Spinal cord (tissue), 10 donors: ENCODE data around the gene PNPLA7. TPM values are rescaled to one million over a fixed set of nuclear protein-coding genes. Genes with fewer than 3 reads are reported as not detected.

Source experiments
- DNase-seq, 6 donors: peaks; one replicate each; pipeline versions ENCODE4 v3.0.0 to v3.0.0-alpha.2; 2013 to 2015; ENCODE audit warnings: low spot score in 6 of 6, low read depth in 4 of 6
- H3K27ac ChIP-seq: one replicate; pipeline ENCODE4 v1.5.1; 2013; ENCODE audit warnings: low read depth, low read length, control low read depth
- H3K27me3 ChIP-seq: one replicate; pipeline ENCODE4 v1.6.1; 2013; ENCODE audit warnings: low read length; ENCODE audit not compliant: control insufficient read depth, insufficient read depth
- H3K36me3 ChIP-seq: one replicate; pipeline ENCODE4 v1.6.1; 2013; ENCODE audit warnings: low read length; ENCODE audit not compliant: control insufficient read depth, insufficient read depth
- H3K4me1 ChIP-seq: one replicate; pipeline ENCODE4 v1.6.1; 2013; ENCODE audit warnings: low read length; ENCODE audit not compliant: control insufficient read depth, insufficient read depth
- H3K4me3 ChIP-seq: one replicate; pipeline ENCODE4 v1.5.1; 2013; ENCODE audit warnings: low read depth, low read length, control low read depth
- H3K9me3 ChIP-seq: one replicate; pipeline ENCODE4 v1.6.1; 2013; ENCODE audit warnings: low read length; ENCODE audit not compliant: control insufficient read depth, insufficient read depth
- WGBS: methylation state at CpG from one replicate; pipeline ENCODE4 v1.1.5; 2013; ENCODE audit warnings: missing lambda C conversion rate; ENCODE audit not compliant: insufficient coverage; 5-methylcytosine and 5-hydroxymethylcytosine counted together
- polyA plus RNA-seq, 2 donors: library from polyadenylated mRNA; unstranded; fragments of 120-200 nt; gene quantifications; one replicate each; pipeline ENCODE4 v1.2.1, GENCODE V29; 2013; ENCODE audit not compliant: insufficient read length in 2 of 2
- total RNA-seq, 2 donors: library from RNA; depleted of rRNA in 1 of 2; stranded (reverse); fragments of 120-200 nt in 1 of 2; fragments of >200 nt in 1 of 2; gene quantifications; one replicate each; pipeline versions ENCODE4 v1.2.3 to v1.2.4, GENCODE V29; 2013 to 2014
- donor health status: healthy.

The PNPLA7 gene
- total and polyA plus RNA-seq, 4 donors = 0.89 to 6.6 (median 4.4) TPM

- 87% methylated on average over 16 of the region's 16 CpGs for WGBS
- Histone ChIP-seq H3K36me3 (peaks cover 60% of the 10 kb centered on the region), H3K4me3 (no peak overlapping the region), H3K4me1 (peaks cover 4% of the 10 kb centered on the region), H3K27ac (no peak overlapping the region), H3K27me3 (no peaks in the 10 kb centered on the region), H3K9me3 (no peaks in the 10 kb centered on the region)
- no peak for DNase-seq
These were observed 51.5 kb downstream of the PNPLA7 start for GRCh38 chr9:137498720-137499150.

DNA sequence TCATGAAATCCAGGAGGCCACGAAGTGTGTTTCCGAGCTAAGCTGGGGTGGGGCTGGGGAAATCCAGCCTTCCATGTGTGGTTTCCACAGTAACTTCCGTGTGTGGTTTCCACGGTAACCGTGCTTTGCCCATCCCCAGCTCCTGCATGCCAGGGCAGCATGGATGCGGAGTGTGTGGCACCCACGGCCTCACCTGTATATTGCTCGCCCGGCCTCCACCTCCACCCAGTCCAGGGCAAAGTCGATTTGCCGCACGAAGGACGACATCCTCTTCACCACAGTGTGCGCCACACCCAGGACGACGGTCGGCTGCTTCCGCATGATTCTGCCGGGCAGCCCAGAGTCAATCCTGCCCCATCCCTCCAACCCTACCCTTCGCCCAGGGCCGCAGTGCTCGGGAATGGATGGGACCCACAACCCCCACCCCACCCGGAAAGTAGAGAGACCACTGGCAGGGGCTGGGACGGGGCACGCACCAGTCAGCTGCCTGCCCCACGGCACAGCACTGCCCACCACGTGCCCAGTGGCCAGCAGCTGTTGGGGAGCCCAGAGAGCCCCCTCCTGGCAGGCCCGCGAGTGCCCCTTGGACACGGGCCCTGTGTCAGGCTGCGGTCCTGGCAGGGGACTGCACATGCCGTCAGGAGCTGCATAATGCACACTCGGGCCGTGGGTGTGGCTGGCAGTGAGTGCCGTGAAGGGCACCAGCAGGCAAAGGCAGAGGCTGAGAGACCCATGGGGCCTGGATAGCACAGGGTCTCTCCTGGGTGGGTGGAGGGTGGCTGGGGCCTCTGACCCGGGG, 52.1 kb downstream of the PNPLA7 start:
- H3K36me3 ChIP-seq = peaks cover 65% of the 10 kb centered on the region
- H3K4me3 ChIP-seq = no peak overlapping the region
- no peak overlapping the region for H3K27ac ChIP-seq
- peak in 2 of 6 donors; percentile 38 to 56 for DNase-seq
- no peaks in the 10 kb centered on the region for H3K9me3 ChIP-seq
- H3K4me1 ChIP-seq = peaks cover 4% of the 10 kb centered on the region
- WGBS = 75% methylated on average over 33 of the region's 36 CpGs
- no peaks in the 10 kb centered on the region for H3K27me3 ChIP-seq

DNA sequence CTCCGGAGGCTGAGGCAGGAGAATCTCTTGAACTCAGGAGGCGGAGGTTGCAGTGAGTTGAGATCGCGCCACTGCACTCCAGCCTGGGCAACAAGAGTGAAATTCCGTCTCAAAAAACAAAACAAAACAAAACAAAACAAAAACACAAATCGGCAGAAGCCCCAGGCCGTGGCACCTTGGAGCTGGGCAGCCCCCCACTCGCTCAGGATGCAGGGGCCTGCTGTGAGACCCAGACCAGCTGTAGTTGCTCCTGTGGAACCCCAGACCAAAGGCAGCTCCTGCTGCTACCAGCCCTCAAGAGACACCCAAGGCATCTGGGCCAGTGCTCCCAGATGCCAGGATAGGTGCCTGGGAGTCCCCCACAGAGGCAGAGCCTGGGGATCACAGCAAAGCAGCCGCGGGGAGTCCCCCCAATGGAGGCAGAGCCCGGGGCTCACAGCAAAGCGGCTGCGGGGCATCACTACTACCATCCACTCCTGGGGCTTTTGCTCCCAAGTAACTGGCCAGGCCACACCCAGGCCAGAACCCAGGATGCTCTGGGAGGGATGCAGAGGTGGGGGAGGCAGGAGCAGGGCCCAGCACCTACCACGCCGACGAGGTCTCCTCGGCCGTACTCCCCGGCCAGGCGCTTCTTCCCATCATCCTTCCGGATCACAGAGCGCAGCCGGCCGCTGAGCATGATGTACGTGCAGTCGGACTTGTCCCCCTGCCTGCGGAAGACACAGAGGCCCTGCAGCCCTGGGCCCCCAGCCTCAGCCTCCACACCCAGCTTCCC, 53.4 kb downstream of the PNPLA7 start:
- 91% methylated on average over 24 of the region's 27 CpGs for WGBS
- H3K4me3 ChIP-seq = no peak overlapping the region

GRCh38 chr9:137494550-137495351, 55.5 kb downstream of the PNPLA7 start:
- no peak for DNase-seq
- WGBS = 95% methylated on average over 46 of the region's 46 CpGs
- Histone ChIP-seq H3K4me3 (no peak overlapping the region), H3K9me3 (no peaks in the 10 kb centered on the region), H3K27ac (no peak overlapping the region), H3K36me3 (peaks cover 47% of the 10 kb centered on the region), H3K27me3 (no peaks in the 10 kb centered on the region), H3K4me1 (peaks cover 4% of the 10 kb centered on the region)

More for the DNA sequence above, 53.4 kb downstream of the PNPLA7 start:
- DNase-seq = no peak
- Histone ChIP-seq H3K36me3 (peaks cover 65% of the 10 kb centered on the region), H3K27ac (no peak overlapping the region), H3K9me3 (no peaks in the 10 kb centered on the region), H3K27me3 (no peaks in the 10 kb centered on the region), H3K4me1 (peaks cover 4% of the 10 kb centered on the region)

GRCh38 chr9:137494104-137494544, 56.1 kb downstream of the PNPLA7 start:
- Histone ChIP-seq H3K36me3 (peaks cover 42% of the 10 kb centered on the region), H3K4me1 (peaks cover 4% of the 10 kb centered on the region), H3K27ac (no peak overlapping the region), H3K9me3 (no peaks in the 10 kb centered on the region), H3K4me3 (no peak overlapping the region), H3K27me3 (no peaks in the 10 kb centered on the region)
- 83% methylated on average over 13 of the region's 13 CpGs for WGBS
- DNase-seq = no peak

DNA sequence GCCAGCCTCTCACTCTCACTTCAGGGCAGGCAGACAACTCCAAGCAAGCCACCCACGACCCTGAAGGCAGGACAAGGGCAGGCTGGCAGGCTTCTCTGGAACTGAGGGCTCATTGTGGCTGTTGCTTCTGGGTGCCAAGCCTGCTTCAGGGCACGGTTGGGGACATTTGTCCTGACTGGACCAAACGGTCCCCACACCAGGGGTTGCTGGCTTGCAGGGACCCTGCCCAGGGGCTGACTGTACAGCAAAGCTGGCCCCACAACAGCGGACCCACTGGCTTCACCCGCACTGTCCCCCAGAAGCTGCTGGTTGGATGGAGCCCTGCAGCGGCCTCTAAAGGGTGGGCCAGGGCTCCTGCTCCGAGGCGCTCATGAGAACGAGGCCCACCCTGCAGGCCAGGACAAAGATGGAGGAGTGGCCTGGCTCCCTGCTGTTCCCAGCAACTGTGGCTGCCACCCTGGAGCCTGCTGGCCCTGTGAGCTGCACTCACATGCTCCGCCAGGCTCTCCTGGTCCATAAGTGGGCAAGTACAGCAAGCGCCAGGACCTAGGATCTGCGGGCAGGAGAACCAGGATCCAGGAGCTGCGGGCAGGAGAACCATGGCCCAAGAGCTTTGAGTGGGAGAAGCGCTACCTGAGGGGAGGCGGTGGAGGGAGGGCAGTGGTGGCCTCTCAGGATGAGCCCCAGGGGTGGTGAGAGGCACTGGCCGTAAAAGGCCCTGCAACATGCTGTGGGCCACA, 56.7 kb downstream of the PNPLA7 start:
- 91% methylated on average over 16 of the region's 16 CpGs for WGBS
- Histone ChIP-seq H3K4me1 (peaks cover 4% of the 10 kb centered on the region), H3K4me3 (no peak overlapping the region), H3K36me3 (peaks cover 37% of the 10 kb centered on the region), H3K9me3 (no peaks in the 10 kb centered on the region), H3K27ac (no peak overlapping the region), H3K27me3 (no peaks in the 10 kb centered on the region)
- no peak for DNase-seq

- no peak overlapping the region for H3K4me3 ChIP-seq
- peaks cover 7% of the 10 kb centered on the region for H3K4me1 ChIP-seq
- H3K9me3 ChIP-seq = no peaks in the 10 kb centered on the region
- 93% methylated on average over 11 of the region's 20 CpGs for WGBS
- H3K36me3 ChIP-seq = peaks cover 31% of the 10 kb centered on the region
- DNase-seq = no peak
- H3K27ac ChIP-seq = no peak overlapping the region
- H3K27me3 ChIP-seq = no peaks in the 10 kb centered on the region
These were observed 57.5 kb downstream of the PNPLA7 start for GRCh38 chr9:137492464-137493363.

DNA sequence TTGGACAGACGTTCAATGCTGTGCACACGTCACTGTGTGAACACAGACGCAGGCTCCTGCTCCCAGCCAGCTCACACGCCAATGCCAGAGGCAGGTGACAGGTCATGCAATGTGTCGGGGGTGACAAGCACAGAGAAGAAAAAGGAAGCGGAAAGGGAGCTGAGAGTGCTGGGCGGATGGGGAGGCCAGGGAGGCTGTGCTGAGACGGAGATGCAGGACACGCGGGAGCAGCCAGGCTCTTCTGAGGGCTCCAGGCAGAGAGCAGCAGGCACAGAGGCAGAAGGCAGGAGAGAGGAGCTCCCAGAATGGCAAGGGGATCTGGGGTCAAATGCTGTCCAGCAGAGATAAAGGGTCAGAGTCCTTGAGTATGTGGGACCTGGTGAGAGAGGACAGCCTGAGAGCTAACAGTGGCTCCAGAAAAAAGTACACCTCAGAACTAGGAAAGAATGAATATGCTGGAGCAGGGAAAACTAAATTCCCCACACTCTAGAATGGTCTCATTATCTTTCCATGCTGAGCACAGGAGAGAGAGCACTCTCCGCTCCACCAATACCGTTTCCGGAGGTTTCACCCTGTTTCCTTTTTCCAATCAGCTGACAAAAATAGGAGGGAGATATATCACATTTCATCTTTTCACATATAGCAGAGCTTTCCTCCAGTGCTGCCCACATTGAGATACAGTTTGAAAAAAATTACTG, 58.3 kb downstream of the PNPLA7 start:
- Histone ChIP-seq H3K9me3 (no peaks in the 10 kb centered on the region), H3K4me1 (peaks cover 15% of the 10 kb centered on the region), H3K36me3 (peaks cover 36% of the 10 kb centered on the region), H3K27ac (no peak overlapping the region), H3K4me3 (no peak overlapping the region), H3K27me3 (no peaks in the 10 kb centered on the region)
- WGBS = 91% methylated on average over 10 of the region's 13 CpGs
- no peak for DNase-seq
